H1 (cell line): ENCODE data around the gene CA10.

ENCODE experiments used
- CREB1 ChIP-seq: IDR thresholded peaks from 2 replicates; pipeline ENCODE4 v1.6.1; 2012; ENCODE audit warnings: inconsistent platforms
- CTBP2 ChIP-seq: IDR thresholded peaks from 2 replicates; pipeline ENCODE4 v1.7.0; 2011; ENCODE audit warnings: borderline replicate concordance, mild to moderate bottlenecking, moderate library complexity, mixed read lengths, low read length; ENCODE audit not compliant: insufficient read depth, insufficient read length
- CTCF ChIP-seq, 3 experiments: IDR thresholded peaks; 1 replicate in 2 of 3; 2 replicates in 1 of 3; pipeline versions ENCODE4 v1.5.1 to v1.6.1; 2011; ENCODE audit warnings: low read length in 3 of 3, mild to moderate bottlenecking in 3 of 3, inconsistent platforms in 2 of 3, low read depth in 1 of 3, moderate library complexity in 1 of 3; ENCODE audit not compliant: insufficient read depth in 1 of 3; ENCODE audit errors: control extremely low read depth in 1 of 3
- EP300 ChIP-seq, 2 experiments: IDR thresholded peaks; 1 replicate in 1 of 2; 2 replicates in 1 of 2; pipeline ENCODE4 v1.6.1; 2011 to 2012; ENCODE audit warnings: low read depth in 2 of 2, low read length in 2 of 2, mild to moderate bottlenecking in 2 of 2, borderline replicate concordance in 1 of 2, inconsistent platforms in 1 of 2, moderate library complexity in 1 of 2
- HDAC6 ChIP-seq: IDR thresholded peaks from one replicate; pipeline ENCODE4 v1.7.1; 2012; ENCODE audit warnings: low read depth, mild to moderate bottlenecking, inconsistent platforms, low read length, moderate library complexity
- MAX ChIP-seq: IDR thresholded peaks from 2 replicates; pipeline ENCODE4 v1.6.1; 2012; ENCODE audit warnings: inconsistent platforms
- POLR2A ChIP-seq, 2 experiments: IDR thresholded peaks; 1 replicate in 1 of 2; 2 replicates in 1 of 2; pipeline ENCODE4 v1.6.1; 2011; ENCODE audit warnings: low read depth in 2 of 2, low read length in 2 of 2, mild to moderate bottlenecking in 2 of 2; ENCODE audit errors: control extremely low read depth in 1 of 2
- POLR2AphosphoS5 ChIP-seq: IDR thresholded peaks from 2 replicates; pipeline ENCODE4 v1.6.1; 2011; ENCODE audit warnings: low read depth, low read length
- RAD21 ChIP-seq, 2 experiments: IDR thresholded peaks in 1 of 2; conservative IDR thresholded peaks in 1 of 2; 2 replicates each; pipeline ENCODE4 v1.6.1; 2011; ENCODE audit warnings: low read depth in 2 of 2, low read length in 2 of 2, improper control_type of control experiment in 1 of 2, inconsistent platforms in 1 of 2, mild to moderate bottlenecking in 1 of 2, moderate library complexity in 1 of 2
- RFX5 ChIP-seq: IDR thresholded peaks from 2 replicates; pipeline ENCODE4 v1.6.1; 2011; ENCODE audit warnings: low read depth, low read length, improper control_type of control experiment, borderline replicate concordance
- SIN3A ChIP-seq, 2 experiments: IDR thresholded peaks in 1 of 2; conservative IDR thresholded peaks in 1 of 2; 2 replicates each; pipeline ENCODE4 v1.6.1; 2011 to 2012; ENCODE audit warnings: low read length in 2 of 2, improper control_type of control experiment in 1 of 2, low read depth in 1 of 2, mild to moderate bottlenecking in 1 of 2
- TCF12 ChIP-seq: IDR thresholded peaks from 2 replicates; pipeline ENCODE4 v1.6.1; 2011; ENCODE audit warnings: low read depth, mild to moderate bottlenecking, low read length

GRCh38 chr17:52032454-52032853, 126.1 kb downstream of the CA10 start:
- no peak for TF ChIP-seq RAD21 (IDR thresholded peaks at IDR 0.05 in 1 of 2, conservative IDR thresholded peaks at IDR 0.05 in 1 of 2; ENCODE audit: low read depth in 2 of 2, low read length in 2 of 2)
- TF ChIP-seq POLR2AphosphoS5, result no peak
- no peak for TF ChIP-seq CTCF (IDR thresholded peaks at IDR 0.05; ENCODE audit: control extremely low read depth in 1 of 3, insufficient read depth in 1 of 3, low read depth in 1 of 3, low read length in 3 of 3)
- TF ChIP-seq RFX5, result no peak
- no peak for TF ChIP-seq EP300 (IDR thresholded peaks at IDR 0.05; ENCODE audit: borderline replicate concordance in 1 of 2, low read depth in 2 of 2, low read length in 2 of 2)
- no peak for TF ChIP-seq MAX
- no peak for TF ChIP-seq CREB1
- no peak for TF ChIP-seq TCF12
- TF ChIP-seq HDAC6, result no peak
- no peak for TF ChIP-seq POLR2A (IDR thresholded peaks at IDR 0.05; ENCODE audit: control extremely low read depth in 1 of 2, low read depth in 2 of 2, low read length in 2 of 2)
- TF ChIP-seq SIN3A (conservative IDR thresholded peaks at IDR 0.05 in 1 of 2, IDR thresholded peaks at IDR 0.05 in 1 of 2; ENCODE audit: low read depth in 1 of 2, low read length in 2 of 2), result no peak
- TF ChIP-seq CTBP2, result no peak
